CD4-positive, alpha-beta T cell (primary cell): Measurements from ENCODE around the gene WDFY2. TPM values are rescaled to one million over a fixed set of nuclear protein-coding genes. Genes with fewer than 3 reads are reported as not detected.

Source experiments
- ATAC-seq: fragments of 200-7000 bp; cut with Tn5 transposase; one replicate; pipeline ENCODE4 v1.10.0; 2022; ENCODE audit warnings: mild to moderate bottlenecking; ENCODE audit not compliant: poor library complexity
- CTCF ChIA-PET: fragments of 350-600 bp; sonication (Branson Sonifier 250); formaldehyde crosslinking; loops from one replicate; lab custom pipeline; 2021; ENCODE audit warnings: antibody characterized with exemption, inconsistent platforms; lab: Charles Lee
- POLR2A ChIA-PET: fragments of 350-600 bp; sonication (Branson Sonifier 250); formaldehyde crosslinking; loops from one replicate; lab custom pipeline; 2021; ENCODE audit warnings: antibody characterized with exemption, inconsistent platforms; lab: Charles Lee
- DNase-seq, 14 experiments: peaks; one replicate each; pipeline ENCODE4 v3.0.0-alpha.2; 2013 to 2020; ENCODE audit warnings: mixed read lengths in 2 of 14
- H3K27ac ChIP-seq, 2 donors: one replicate each; pipeline versions ENCODE4 v1.5.1 to v1.7.0; 2013; ENCODE audit warnings: low read length in 2 of 2, low read depth in 1 of 2, mild to moderate bottlenecking in 1 of 2
- H3K27me3 ChIP-seq, 2 experiments: 1 replicate in 1 of 2; 2 replicates in 1 of 2; pipeline versions ENCODE4 v1.6.1 to v1.7.0; 2013; ENCODE audit warnings: low read length in 2 of 2, control low read depth in 1 of 2, mild to moderate bottlenecking in 1 of 2, moderate library complexity in 1 of 2; ENCODE audit not compliant: insufficient read depth in 2 of 2, control insufficient read depth in 1 of 2
- H3K36me3 ChIP-seq: one replicate; pipeline ENCODE4 v1.6.1; 2013; ENCODE audit warnings: low read length, control low read depth; ENCODE audit not compliant: insufficient read depth
- H3K4me1 ChIP-seq: one replicate; pipeline ENCODE4 v1.6.1; 2013; ENCODE audit warnings: low read length, control low read depth; ENCODE audit not compliant: insufficient read depth
- H3K4me3 ChIP-seq: one replicate; pipeline ENCODE4 v1.5.1; 2013; ENCODE audit warnings: mild to moderate bottlenecking, low read length, moderate library complexity
- H3K9me3 ChIP-seq, 2 experiments: 1 replicate in 1 of 2; 2 replicates in 1 of 2; pipeline versions ENCODE4 v1.6.1 to v1.7.0; 2013; ENCODE audit warnings: low read length in 2 of 2, mild to moderate bottlenecking in 2 of 2, control low read depth in 1 of 2, moderate library complexity in 1 of 2; ENCODE audit not compliant: control insufficient read depth in 1 of 2, insufficient read depth in 1 of 2
- H3K27ac Mint-ChIP-seq: one replicate; pipeline ENCODE4 v1.8.0; 2020; ENCODE audit warnings: mixed read lengths
- H3K27me3 Mint-ChIP-seq: one replicate; pipeline ENCODE4 v1.8.0; 2021; ENCODE audit warnings: mixed read lengths
- H3K36me3 Mint-ChIP-seq: one replicate; pipeline ENCODE4 v1.8.0; 2021; ENCODE audit warnings: low read depth, mixed read lengths
- H3K4me1 Mint-ChIP-seq: one replicate; pipeline ENCODE4 v1.8.0; 2021; ENCODE audit warnings: low read depth, mixed read lengths
- H3K4me3 Mint-ChIP-seq: one replicate; pipeline ENCODE4 v1.8.0; 2020; ENCODE audit warnings: mild to moderate bottlenecking, mixed read lengths
- H3K9me3 Mint-ChIP-seq: one replicate; pipeline ENCODE4 v1.8.0; 2020; ENCODE audit warnings: mixed read lengths
- CTCF ChIP-seq: fragments of 200-600 bp; IDR thresholded peaks from one replicate; pipeline ENCODE4 v1.8.0; 2022; ENCODE audit warnings: antibody characterized with exemption, mild to moderate bottlenecking
- intact Hi-C, 2 experiments: fragments of 100-400 bp; cut with DNase I in 1 of 2; cut with micrococcal nuclease in 1 of 2; formaldehyde crosslinking; loops; one replicate each; pipeline versions ENCODE4 v1.15.1 to v1.9.0; 2023 to 2025; cut with DNase I, micrococcal nuclease
- total RNA-seq, 174 experiments: library from RNA in 2 of 174; stranded (reverse) in 2 of 174; gene quantifications; one replicate each; pipeline ENCODE4 v1.2.3 and lab custom pipeline; 2021 to 2026

WDFY2 gene
- total RNA-seq, 2 experiments from 2014 or later: 21.4 to 21.9 TPM

- intact Hi-C loops: loop anchor here in 1 of 2 experiments (10.0 kb wide), 1 partner anchor 94 kb away; no protein-coding TSS in a partner anchor
- CTCF ChIA-PET: no interaction called here
- no peak overlapping the region for H3K27ac Mint-ChIP-seq
- POLR2A ChIA-PET: no interaction called here
- ATAC-seq (no peak), DNase-seq (no peak)
- Histone ChIP-seq H3K36me3 (peaks cover 24% of the 10 kb centered on the region), H3K27me3 (no peaks in the 10 kb centered on the region), H3K9me3 (no peaks in the 10 kb centered on the region), H3K4me1 (peaks cover 2% of the 10 kb centered on the region), H3K27ac (no peak overlapping the region), H3K4me3 (no peak overlapping the region)
- H3K4me1 Mint-ChIP-seq: peaks cover 12% of the 10 kb centered on the region
- no peak overlapping the region for H3K4me3 Mint-ChIP-seq
- no peaks in the 10 kb centered on the region for H3K9me3 Mint-ChIP-seq
- no peak for TF ChIP-seq CTCF
- H3K36me3 Mint-ChIP-seq: peaks cover 67% of the 10 kb centered on the region
- no peaks in the 10 kb centered on the region for H3K27me3 Mint-ChIP-seq
Measured at GRCh38 chr13:51739027-51739764, 154.9 kb downstream of the WDFY2 start.

- TF ChIP-seq CTCF: no peak
- Histone ChIP-seq H3K9me3 (no peaks in the 10 kb centered on the region), H3K4me1 (peaks cover 2% of the 10 kb centered on the region), H3K4me3 (no peak overlapping the region), H3K27me3 (no peaks in the 10 kb centered on the region), H3K27ac (no peak overlapping the region), H3K36me3 (peaks cover 24% of the 10 kb centered on the region)
- Mint-ChIP-seq H3K4me1 (peaks cover 5% of the 10 kb centered on the region), H3K27me3 (no peaks in the 10 kb centered on the region), H3K27ac (no peak overlapping the region), H3K4me3 (no peak overlapping the region), H3K36me3 (peaks cover 75% of the 10 kb centered on the region), H3K9me3 (peaks cover 2% of the 10 kb centered on the region)
- POLR2A ChIA-PET: no interaction called here
- CTCF ChIA-PET: interaction anchor here (0.7 kb wide), 1 partner anchor 28 kb away, joined by 3 read pairs; no protein-coding TSS in a partner anchor
- ATAC-seq: no peak
- no peak for DNase-seq
- intact Hi-C loops: loop anchor here in 1 of 2 experiments (10.0 kb wide), 1 partner anchor 674 kb away; no protein-coding TSS in a partner anchor
Measured at GRCh38 chr13:51740698-51741097, 156.4 kb downstream of the WDFY2 start.

- ATAC-seq (no peak), DNase-seq (no peak)
- ChIA-PET CTCF (no interaction called here), POLR2A (no interaction called here)
- no peaks in the 10 kb centered on the region for H3K27me3 Mint-ChIP-seq
- Histone ChIP-seq H3K36me3 (peaks cover 24% of the 10 kb centered on the region), H3K9me3 (no peaks in the 10 kb centered on the region), H3K27ac (no peak overlapping the region), H3K4me1 (peaks cover 2% of the 10 kb centered on the region), H3K4me3 (no peak overlapping the region), H3K27me3 (no peaks in the 10 kb centered on the region)
- intact Hi-C loops: loop anchor here in 1 of 2 experiments (10.0 kb wide), 1 partner anchor 673 kb away; no protein-coding TSS in a partner anchor
- peaks cover 2% of the 10 kb centered on the region for H3K9me3 Mint-ChIP-seq
- no peak for TF ChIP-seq CTCF
- peaks cover 5% of the 10 kb centered on the region for H3K4me1 Mint-ChIP-seq
- no peak overlapping the region for H3K27ac Mint-ChIP-seq
- H3K36me3 Mint-ChIP-seq: peaks cover 84% of the 10 kb centered on the region
- H3K4me3 Mint-ChIP-seq: no peak overlapping the region
Measured at GRCh38 chr13:51742031-51742430, 157.8 kb downstream of the WDFY2 start.
